ENCODE results near the gene SMC2. TPM values are rescaled to one million over a fixed set of nuclear protein-coding genes. Genes with fewer than 3 reads are reported as not detected.

SMC2 gene
- total and polyA plus RNA-seq, 2 donors = 5.7 to 33.8 TPM

- H3K36me3 ChIP-seq (ENCODE audit: insufficient read depth) = no peaks in the 10 kb centered on the region
- DNase-seq (ENCODE audit: extremely low spot score) = no peak
- no peak overlapping the region for H3K4me3 ChIP-seq (ENCODE audit: low read depth, low read length)
- H3K4me1 ChIP-seq (ENCODE audit: insufficient read depth) = no peaks in the 10 kb centered on the region
- no peak overlapping the region for H3K27ac ChIP-seq (ENCODE audit: low read depth)
- 77% methylated on average over 2 of the region's 2 CpGs for WGBS
Measured at GRCh38 chr9:104088416-104088815, 5.7 kb upstream of the SMC2 start.

GRCh38 chr9:104090578-104090977, 3.5 kb upstream of the SMC2 start:
- 37% methylated on average over 2 of the region's 2 CpGs for WGBS
- H3K27ac ChIP-seq (ENCODE audit: low read depth) = no peak overlapping the region
- no peaks in the 10 kb centered on the region for H3K4me1 ChIP-seq (ENCODE audit: insufficient read depth)
- no peak for DNase-seq (ENCODE audit: extremely low spot score)
- no peaks in the 10 kb centered on the region for H3K36me3 ChIP-seq (ENCODE audit: insufficient read depth)
- no peak overlapping the region for H3K4me3 ChIP-seq (ENCODE audit: low read depth, low read length)

GRCh38 chr9:104091116-104091515, 3.0 kb upstream of the SMC2 start:
- no peak for DNase-seq (ENCODE audit: extremely low spot score)
- WGBS = 53% methylated on average over 8 of the region's 8 CpGs
- H3K4me3 ChIP-seq (ENCODE audit: low read depth, low read length) = no peak overlapping the region
- no peaks in the 10 kb centered on the region for H3K36me3 ChIP-seq (ENCODE audit: insufficient read depth)
- H3K27ac ChIP-seq (ENCODE audit: low read depth) = no peak overlapping the region
- no peaks in the 10 kb centered on the region for H3K4me1 ChIP-seq (ENCODE audit: insufficient read depth)

- WGBS = 31% methylated on average over 4 of the region's 4 CpGs
- DNase-seq (ENCODE audit: extremely low spot score) = no peak
- Histone ChIP-seq H3K4me1 (ENCODE audit: insufficient read depth) (no peaks in the 10 kb centered on the region), H3K4me3 (ENCODE audit: low read depth, low read length) (no peak overlapping the region), H3K36me3 (ENCODE audit: insufficient read depth) (no peaks in the 10 kb centered on the region), H3K27ac (ENCODE audit: low read depth) (peak overlapping the region; percentile 10)
Measured at GRCh38 chr9:104091708-104092107, 2.4 kb upstream of the SMC2 start.

GRCh38 chr9:104092192-104092591, 1.9 kb upstream of the SMC2 start:
- Histone ChIP-seq H3K4me1 (ENCODE audit: insufficient read depth) (no peaks in the 10 kb centered on the region), H3K4me3 (ENCODE audit: low read depth, low read length) (no peak overlapping the region), H3K36me3 (ENCODE audit: insufficient read depth) (no peaks in the 10 kb centered on the region), H3K27ac (ENCODE audit: low read depth) (peak overlapping the region; percentile 10)
- DNase-seq (ENCODE audit: extremely low spot score) = no peak
- 44% methylated on average over 2 of the region's 2 CpGs for WGBS

GRCh38 chr9:104092875-104093600, 1.1 kb upstream of the SMC2 start:
- Histone ChIP-seq H3K36me3 (ENCODE audit: insufficient read depth) (no peaks in the 10 kb centered on the region), H3K4me1 (ENCODE audit: insufficient read depth) (no peaks in the 10 kb centered on the region), H3K27ac (ENCODE audit: low read depth) (peak overlapping the region; percentile 99), H3K4me3 (ENCODE audit: low read depth, low read length) (peak overlapping the region; percentile 78)
- WGBS = 19% methylated on average over 12 of the region's 12 CpGs
- DNase-seq (ENCODE audit: extremely low spot score) = peak; percentile 28

GRCh38 chr9:104094534-104095015, 466 bp downstream of the SMC2 start:
- under 1% methylated on average over 18 of the region's 18 CpGs for WGBS
- no peaks in the 10 kb centered on the region for H3K4me1 ChIP-seq (ENCODE audit: insufficient read depth)
- H3K4me3 ChIP-seq (ENCODE audit: low read depth, low read length) = peak overlapping the region; percentile 78

GRCh38 chr9:104099630-104100029, 5.5 kb downstream of the SMC2 start:
- Histone ChIP-seq H3K27ac (ENCODE audit: low read depth) (no peak overlapping the region), H3K36me3 (ENCODE audit: insufficient read depth) (peaks cover 10% of the 10 kb centered on the region), H3K4me1 (ENCODE audit: insufficient read depth) (no peaks in the 10 kb centered on the region), H3K4me3 (ENCODE audit: low read depth, low read length) (no peak overlapping the region)
- DNase-seq (ENCODE audit: extremely low spot score) = no peak
- WGBS = 93% methylated on average over 1 of the region's 1 CpG

More at GRCh38 chr9:104094534-104095015, 466 bp downstream of the SMC2 start:
- Histone ChIP-seq H3K27ac (ENCODE audit: low read depth) (no peak overlapping the region), H3K36me3 (ENCODE audit: insufficient read depth) (no peaks in the 10 kb centered on the region)
- DNase-seq (ENCODE audit: extremely low spot score) = no peak

GRCh38 chr9:104104360-104104759, 10.3 kb downstream of the SMC2 start:
- H3K36me3 ChIP-seq (ENCODE audit: insufficient read depth) = peaks cover 11% of the 10 kb centered on the region
- DNase-seq (ENCODE audit: extremely low spot score) = no peak
- no peak overlapping the region for H3K4me3 ChIP-seq (ENCODE audit: low read depth, low read length)
- no peaks in the 10 kb centered on the region for H3K4me1 ChIP-seq (ENCODE audit: insufficient read depth)
- no peak overlapping the region for H3K27ac ChIP-seq (ENCODE audit: low read depth)
- 44% methylated on average over 1 of the region's 1 CpG for WGBS

- H3K27ac ChIP-seq (ENCODE audit: low read depth) = no peak overlapping the region
- no peak for DNase-seq (ENCODE audit: extremely low spot score)
- no peaks in the 10 kb centered on the region for H3K4me1 ChIP-seq (ENCODE audit: insufficient read depth)
- 98% methylated on average over 5 of the region's 5 CpGs for WGBS
- peaks cover 4% of the 10 kb centered on the region for H3K36me3 ChIP-seq (ENCODE audit: insufficient read depth)
- no peak overlapping the region for H3K4me3 ChIP-seq (ENCODE audit: low read depth, low read length)
Measured at GRCh38 chr9:104107799-104108198, 13.7 kb downstream of the SMC2 start.

GRCh38 chr9:104108315-104108714, 14.2 kb downstream of the SMC2 start:
- 93% methylated on average over 4 of the region's 4 CpGs for WGBS
- H3K36me3 ChIP-seq (ENCODE audit: insufficient read depth) = peaks cover 4% of the 10 kb centered on the region
- H3K4me1 ChIP-seq (ENCODE audit: insufficient read depth) = no peaks in the 10 kb centered on the region
- H3K4me3 ChIP-seq (ENCODE audit: low read depth, low read length) = no peak overlapping the region
- no peak overlapping the region for H3K27ac ChIP-seq (ENCODE audit: low read depth)
- DNase-seq (ENCODE audit: extremely low spot score) = no peak

GRCh38 chr9:104110509-104110908, 16.4 kb downstream of the SMC2 start:
- no peak for DNase-seq (ENCODE audit: extremely low spot score)
- H3K36me3 ChIP-seq (ENCODE audit: insufficient read depth) = no peaks in the 10 kb centered on the region
- WGBS = 98% methylated on average over 2 of the region's 2 CpGs

GRCh38 chr9:104118916-104119315, 24.8 kb downstream of the SMC2 start:
- H3K36me3 ChIP-seq (ENCODE audit: insufficient read depth) = no peaks in the 10 kb centered on the region
- H3K4me1 ChIP-seq (ENCODE audit: insufficient read depth) = no peaks in the 10 kb centered on the region
- no peak overlapping the region for H3K4me3 ChIP-seq (ENCODE audit: low read depth, low read length)
- 85% methylated on average over 6 of the region's 6 CpGs for WGBS
- H3K27ac ChIP-seq (ENCODE audit: low read depth) = no peak overlapping the region
- no peak for DNase-seq (ENCODE audit: extremely low spot score)

More at GRCh38 chr9:104110509-104110908, 16.4 kb downstream of the SMC2 start:
- Histone ChIP-seq H3K4me3 (ENCODE audit: low read depth, low read length) (no peak overlapping the region), H3K27ac (ENCODE audit: low read depth) (no peak overlapping the region), H3K4me1 (ENCODE audit: insufficient read depth) (no peaks in the 10 kb centered on the region)

- Histone ChIP-seq H3K27ac (ENCODE audit: low read depth) (no peak overlapping the region), H3K36me3 (ENCODE audit: insufficient read depth) (no peaks in the 10 kb centered on the region), H3K4me3 (ENCODE audit: low read depth, low read length) (no peak overlapping the region), H3K4me1 (ENCODE audit: insufficient read depth) (no peaks in the 10 kb centered on the region)
- 95% methylated on average over 5 of the region's 5 CpGs for WGBS
- no peak for DNase-seq (ENCODE audit: extremely low spot score)
Measured at GRCh38 chr9:104121022-104121421, 26.9 kb downstream of the SMC2 start.

All from urinary bladder (tissue), 4 donors.